HEK293 (cell line): ENCODE measurements around the gene BTD.
A peak's percentile ranks its signal among the peaks of the same experiment; 100 is the strongest.

Source experiments
- CTCF ChIA-PET: fragments of 350-600 bp; formaldehyde crosslinking; extraction: SDS; loops from one replicate; lab custom pipeline; 2021; ENCODE audit warnings: antibody characterized with exemption; lab: Yijun Ruan, JAX
- POLR2A ChIA-PET: fragments of 300-600 bp; formaldehyde crosslinking; extraction: SDS; loops from one replicate; lab custom pipeline; 2020; ENCODE audit warnings: antibody characterized with exemption, inconsistent platforms; lab: Yijun Ruan, JAX
- H3K27ac ChIP-seq: fragments of 200-500 bp; sonication (Bioruptor generic); 2 replicates; pipeline ENCODE4 v1.5.1; 2014; ENCODE audit warnings: low read depth, low read length, control low read depth, inconsistent platforms; ENCODE audit errors: extremely low read depth
- H3K36me3 ChIP-seq, 2 experiments: fragments of 200-500 bp in 1 of 2; sonication (Bioruptor generic) in 1 of 2; 1 replicate in 1 of 2; 2 replicates in 1 of 2; pipeline ENCODE4 v1.5.1; 2014 to 2017; ENCODE audit warnings: inconsistent platforms in 2 of 2, low read length in 2 of 2; ENCODE audit not compliant: control insufficient read depth in 2 of 2, insufficient read depth in 1 of 2
- H3K4me1 ChIP-seq: fragments of 200-500 bp; sonication (Bioruptor generic); 2 replicates; pipeline ENCODE4 v1.5.1; 2014; ENCODE audit warnings: mild to moderate bottlenecking, low read length, inconsistent platforms; ENCODE audit not compliant: control insufficient read depth, insufficient read depth
- H3K4me3 ChIP-seq: 2 replicates; pipeline ENCODE4 v1.5.1; 2011; ENCODE audit warnings: low read depth, mild to moderate bottlenecking, control low read depth, low read length, moderate library complexity
- H3K9me3 ChIP-seq: fragments of 200-500 bp; sonication (Bioruptor generic); 2 replicates; pipeline ENCODE4 v1.5.1; 2014; ENCODE audit warnings: low read depth, low read length, inconsistent platforms; ENCODE audit not compliant: control insufficient read depth, insufficient read depth
- IKZF3 ChIP-seq: fragments of 450-650 bp; IDR thresholded peaks from 2 replicates; pipeline ENCODE4 v1.5.0; 2018; ENCODE audit warnings: missing biosample characterization, mild to moderate bottlenecking, missing genetic modification characterization, moderate library complexity
- REPIN1 ChIP-seq: fragments of 450-650 bp; formaldehyde crosslinking; IDR thresholded peaks from 2 replicates; pipeline ENCODE4 v1.5.1; 2017; ENCODE audit warnings: missing biosample characterization, missing genetic modification characterization, low read depth
- SP2 ChIP-seq: fragments of 450-650 bp; formaldehyde crosslinking; IDR thresholded peaks from 2 replicates; pipeline ENCODE4 v1.5.1; 2016; ENCODE audit warnings: missing biosample characterization, missing genetic modification characterization
- SP3 ChIP-seq: fragments of 450-650 bp; formaldehyde crosslinking; IDR thresholded peaks from 2 replicates; pipeline ENCODE4 v1.5.1; 2016; ENCODE audit warnings: missing biosample characterization, missing genetic modification characterization
- SP7 ChIP-seq: fragments of 450-650 bp; formaldehyde crosslinking; IDR thresholded peaks from 2 replicates; pipeline ENCODE4 v1.5.1; 2016; ENCODE audit warnings: missing biosample characterization, missing genetic modification characterization
- TCF7L2 ChIP-seq: IDR thresholded peaks from 2 replicates; pipeline ENCODE4 v1.6.1; 2011; ENCODE audit warnings: low read depth, mild to moderate bottlenecking, inconsistent platforms, low read length, moderate library complexity, borderline replicate concordance
- WT1 ChIP-seq: fragments of 450-650 bp; formaldehyde crosslinking; IDR thresholded peaks from 2 replicates; pipeline ENCODE4 v1.5.1; 2016; ENCODE audit warnings: missing biosample characterization, missing genetic modification characterization
- ZBTB21 ChIP-seq: fragments of 450-650 bp; formaldehyde crosslinking; IDR thresholded peaks from 2 replicates; pipeline ENCODE4 v1.5.1; 2017; ENCODE audit warnings: missing biosample characterization, missing genetic modification characterization
- ZEB2 ChIP-seq: fragments of 450-650 bp; formaldehyde crosslinking; IDR thresholded peaks from 2 replicates; pipeline ENCODE4 v1.5.1; 2016; ENCODE audit warnings: missing biosample characterization, missing genetic modification characterization
- ZNF10 ChIP-seq: fragments of 450-650 bp; formaldehyde crosslinking; IDR thresholded peaks from 2 replicates; pipeline ENCODE4 v1.5.1; 2017; ENCODE audit warnings: missing biosample characterization, missing genetic modification characterization
- ZNF18 ChIP-seq: fragments of 450-650 bp; formaldehyde crosslinking; IDR thresholded peaks from 2 replicates; pipeline ENCODE4 v1.5.1; 2016; ENCODE audit warnings: missing biosample characterization, missing genetic modification characterization
- ZNF24 ChIP-seq: fragments of 450-650 bp; formaldehyde crosslinking; IDR thresholded peaks from 2 replicates; pipeline ENCODE4 v1.5.1; 2016; ENCODE audit warnings: missing biosample characterization, missing genetic modification characterization
- ZNF311 ChIP-seq: fragments of 450-650 bp; formaldehyde crosslinking; IDR thresholded peaks from 2 replicates; pipeline ENCODE4 v1.5.1; 2017; ENCODE audit warnings: missing biosample characterization, missing genetic modification characterization, borderline replicate concordance
- ZNF366 ChIP-seq: fragments of 450-650 bp; formaldehyde crosslinking; conservative IDR thresholded peaks from 2 replicates; pipeline ENCODE4 v1.5.1; 2016; ENCODE audit warnings: missing biosample characterization, missing genetic modification characterization
- ZNF391 ChIP-seq: fragments of 450-650 bp; formaldehyde crosslinking; IDR thresholded peaks from 2 replicates; pipeline ENCODE4 v1.5.1; 2016; ENCODE audit warnings: low read depth, missing biosample characterization, missing genetic modification characterization, borderline replicate concordance
- ZNF394 ChIP-seq: fragments of 450-650 bp; formaldehyde crosslinking; IDR thresholded peaks from 2 replicates; pipeline ENCODE4 v1.5.1; 2016; ENCODE audit warnings: missing biosample characterization, missing genetic modification characterization, mild to moderate bottlenecking, moderate library complexity, borderline replicate concordance
- ZNF423 ChIP-seq: fragments of 450-650 bp; formaldehyde crosslinking; IDR thresholded peaks from 2 replicates; pipeline ENCODE4 v1.5.1; 2016; ENCODE audit warnings: missing biosample characterization, missing genetic modification characterization
- ZNF785 ChIP-seq: fragments of 450-650 bp; formaldehyde crosslinking; IDR thresholded peaks from 2 replicates; pipeline ENCODE4 v1.5.1; 2016; ENCODE audit warnings: missing biosample characterization, missing genetic modification characterization
- ZSCAN4 ChIP-seq: fragments of 450-650 bp; formaldehyde crosslinking; IDR thresholded peaks from 2 replicates; pipeline ENCODE4 v1.5.1; 2017; ENCODE audit warnings: missing biosample characterization, missing genetic modification characterization
- TF ChIP-seq, protein P1 (sequence below): fragments of 450-650 bp; formaldehyde crosslinking; IDR thresholded peaks from 2 replicates; pipeline ENCODE4 v1.5.1; 2016; ENCODE audit warnings: missing biosample characterization, missing genetic modification characterization
- TF ChIP-seq, protein P2 (sequence below): fragments of 450-650 bp; formaldehyde crosslinking; IDR thresholded peaks from 2 replicates; pipeline ENCODE4 v1.5.1; 2016; ENCODE audit warnings: missing biosample characterization, missing genetic modification characterization, borderline replicate concordance
- TF ChIP-seq, protein P3 (sequence below): fragments of 450-650 bp; formaldehyde crosslinking; conservative IDR thresholded peaks from 2 replicates; pipeline ENCODE4 v1.5.1; 2016; ENCODE audit warnings: low read depth, missing biosample characterization, missing genetic modification characterization
- TF ChIP-seq, protein P4 (sequence below): fragments of 450-650 bp; formaldehyde crosslinking; IDR thresholded peaks from 2 replicates; pipeline ENCODE4 v1.5.1; 2017; ENCODE audit warnings: missing biosample characterization, mild to moderate bottlenecking, missing genetic modification characterization, moderate library complexity

Gene BTD

DNA sequence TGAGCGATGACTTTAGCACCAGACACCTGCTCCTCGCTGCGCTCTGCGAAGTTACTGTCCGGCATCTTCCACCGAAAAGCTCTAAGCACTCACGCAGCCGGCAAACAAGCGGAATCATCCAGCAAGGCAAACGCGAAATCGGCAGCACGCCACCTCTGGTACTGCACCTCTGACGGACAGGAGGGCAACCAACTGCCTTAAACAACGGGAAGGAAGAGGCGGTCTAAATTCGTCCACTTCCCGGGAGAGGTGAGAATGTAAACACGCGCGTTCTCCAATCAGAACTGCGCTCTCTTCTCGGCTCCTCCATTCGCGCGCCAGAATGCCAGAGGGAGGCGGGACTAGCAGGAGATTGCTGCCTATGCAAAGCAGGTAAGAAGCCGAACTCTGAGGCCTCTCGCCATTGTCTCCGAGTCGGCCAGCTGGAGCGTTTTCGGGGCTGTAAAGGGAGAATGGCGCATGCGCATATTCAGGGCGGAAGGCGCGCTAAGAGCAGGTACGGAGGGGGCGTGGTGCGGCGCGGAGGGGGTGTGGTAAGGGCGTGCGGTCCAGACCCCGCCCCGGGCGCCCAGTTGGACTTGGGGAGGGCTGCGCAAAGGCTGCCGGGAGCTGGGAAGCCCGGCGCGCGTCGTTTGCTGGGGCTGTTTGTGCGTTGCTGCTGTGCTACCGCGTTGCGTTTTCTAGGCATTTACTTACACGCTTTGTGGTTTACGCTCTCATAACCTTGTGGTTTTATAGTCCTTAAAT, at the start of gene BTD, which contains the start of gene HACL1:
TSS of gene BTD (plus strand) at position 347 of the 747 bp plus-strand sequence. CDS start 33,695 bp downstream, outside the sequence.
TSS of gene HACL1 (minus strand) at position 171 of the 747 bp plus-strand sequence. CDS start at position 65, 106 bp downstream.
- H3K4me1 ChIP-seq: no peaks in the 10 kb centered on the region
- H3K36me3 ChIP-seq: peaks cover 3 to 33% of the 10 kb centered on the region in 2 experiments
- ChIA-PET CTCF (interaction anchor here (0.6 kb wide), 2 partner anchors 195 to 269 kb away, joined by 3 read pairs; partner anchors contain the start of gene SH3BP5), POLR2A (interaction anchor here (0.5 to 1.6 kb wide), 12 partner anchors 10 to 655 kb away, joined by 3 to 17 read pairs (median 3); partner anchors contain the start of genes ANKRD28 and MRPS25)
- peak within 1 kb of the TSS; percentile 53 for H3K27ac ChIP-seq
- peak within 1 kb of the TSS; percentile 56 for H3K4me3 ChIP-seq
- H3K9me3 ChIP-seq: no peaks in the 10 kb centered on the region
- TF ChIP-seq, protein P1, sequence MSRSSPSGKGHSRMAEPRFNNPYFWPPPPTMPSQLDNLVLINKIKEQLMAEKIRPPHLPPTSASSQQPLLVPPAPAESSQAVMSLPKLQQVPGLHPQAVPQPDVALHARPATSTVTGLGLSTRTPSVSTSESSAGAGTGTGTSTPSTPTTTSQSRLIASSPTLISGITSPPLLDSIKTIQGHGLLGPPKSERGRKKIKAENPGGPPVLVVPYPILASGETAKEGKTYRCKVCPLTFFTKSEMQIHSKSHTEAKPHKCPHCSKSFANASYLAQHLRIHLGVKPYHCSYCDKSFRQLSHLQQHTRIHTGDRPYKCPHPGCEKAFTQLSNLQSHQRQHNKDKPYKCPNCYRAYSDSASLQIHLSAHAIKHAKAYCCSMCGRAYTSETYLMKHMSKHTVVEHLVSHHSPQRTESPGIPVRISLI (tag by site-specific recombination): no peak
- TF ChIP-seq ZNF18 (tag by site-specific recombination) (no peak), ZBTB21 (tag by site-specific recombination) (no peak), ZNF24 (tag by site-specific recombination) (no peak), ZNF423 (tag by site-specific recombination) (no peak), SP3 (tag by site-specific recombination) (peak; percentile 92), TCF7L2 (no peak), ZNF10 (no peak), ZNF394 (tag by site-specific recombination) (peak; percentile 41; the same call in 1 of the 2 replicates), ZEB2 (tag by site-specific recombination) (peak; percentile 85), ZNF311 (tag by site-specific recombination) (no peak), SP2 (tag by site-specific recombination) (peak; percentile 97), SP7 (peak; percentile 71), ZSCAN4 (no peak), IKZF3 (tag by site-specific recombination) (no peak), ZNF391 (tag by site-specific recombination) (no peak), ZNF366 (tag by site-specific recombination) (no peak), WT1 (tag by site-specific recombination) (no peak), ZNF785 (tag by site-specific recombination) (no peak), REPIN1 (tag by site-specific recombination) (no peak)
- TF ChIP-seq, protein P2, sequence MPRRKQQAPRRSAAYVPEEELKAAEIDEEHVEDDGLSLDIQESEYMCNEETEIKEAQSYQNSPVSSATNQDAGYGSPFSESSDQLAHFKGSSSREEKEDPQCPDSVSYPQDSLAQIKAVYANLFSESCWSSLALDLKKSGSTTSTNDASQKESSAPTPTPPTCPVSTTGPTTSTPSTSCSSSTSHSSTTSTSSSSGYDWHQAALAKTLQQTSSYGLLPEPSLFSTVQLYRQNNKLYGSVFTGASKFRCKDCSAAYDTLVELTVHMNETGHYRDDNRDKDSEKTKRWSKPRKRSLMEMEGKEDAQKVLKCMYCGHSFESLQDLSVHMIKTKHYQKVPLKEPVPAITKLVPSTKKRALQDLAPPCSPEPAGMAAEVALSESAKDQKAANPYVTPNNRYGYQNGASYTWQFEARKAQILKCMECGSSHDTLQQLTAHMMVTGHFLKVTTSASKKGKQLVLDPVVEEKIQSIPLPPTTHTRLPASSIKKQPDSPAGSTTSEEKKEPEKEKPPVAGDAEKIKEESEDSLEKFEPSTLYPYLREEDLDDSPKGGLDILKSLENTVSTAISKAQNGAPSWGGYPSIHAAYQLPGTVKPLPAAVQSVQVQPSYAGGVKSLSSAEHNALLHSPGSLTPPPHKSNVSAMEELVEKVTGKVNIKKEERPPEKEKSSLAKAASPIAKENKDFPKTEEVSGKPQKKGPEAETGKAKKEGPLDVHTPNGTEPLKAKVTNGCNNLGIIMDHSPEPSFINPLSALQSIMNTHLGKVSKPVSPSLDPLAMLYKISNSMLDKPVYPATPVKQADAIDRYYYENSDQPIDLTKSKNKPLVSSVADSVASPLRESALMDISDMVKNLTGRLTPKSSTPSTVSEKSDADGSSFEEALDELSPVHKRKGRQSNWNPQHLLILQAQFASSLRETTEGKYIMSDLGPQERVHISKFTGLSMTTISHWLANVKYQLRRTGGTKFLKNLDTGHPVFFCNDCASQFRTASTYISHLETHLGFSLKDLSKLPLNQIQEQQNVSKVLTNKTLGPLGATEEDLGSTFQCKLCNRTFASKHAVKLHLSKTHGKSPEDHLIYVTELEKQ (tag by site-specific recombination): no peak
- TF ChIP-seq, protein P3, sequence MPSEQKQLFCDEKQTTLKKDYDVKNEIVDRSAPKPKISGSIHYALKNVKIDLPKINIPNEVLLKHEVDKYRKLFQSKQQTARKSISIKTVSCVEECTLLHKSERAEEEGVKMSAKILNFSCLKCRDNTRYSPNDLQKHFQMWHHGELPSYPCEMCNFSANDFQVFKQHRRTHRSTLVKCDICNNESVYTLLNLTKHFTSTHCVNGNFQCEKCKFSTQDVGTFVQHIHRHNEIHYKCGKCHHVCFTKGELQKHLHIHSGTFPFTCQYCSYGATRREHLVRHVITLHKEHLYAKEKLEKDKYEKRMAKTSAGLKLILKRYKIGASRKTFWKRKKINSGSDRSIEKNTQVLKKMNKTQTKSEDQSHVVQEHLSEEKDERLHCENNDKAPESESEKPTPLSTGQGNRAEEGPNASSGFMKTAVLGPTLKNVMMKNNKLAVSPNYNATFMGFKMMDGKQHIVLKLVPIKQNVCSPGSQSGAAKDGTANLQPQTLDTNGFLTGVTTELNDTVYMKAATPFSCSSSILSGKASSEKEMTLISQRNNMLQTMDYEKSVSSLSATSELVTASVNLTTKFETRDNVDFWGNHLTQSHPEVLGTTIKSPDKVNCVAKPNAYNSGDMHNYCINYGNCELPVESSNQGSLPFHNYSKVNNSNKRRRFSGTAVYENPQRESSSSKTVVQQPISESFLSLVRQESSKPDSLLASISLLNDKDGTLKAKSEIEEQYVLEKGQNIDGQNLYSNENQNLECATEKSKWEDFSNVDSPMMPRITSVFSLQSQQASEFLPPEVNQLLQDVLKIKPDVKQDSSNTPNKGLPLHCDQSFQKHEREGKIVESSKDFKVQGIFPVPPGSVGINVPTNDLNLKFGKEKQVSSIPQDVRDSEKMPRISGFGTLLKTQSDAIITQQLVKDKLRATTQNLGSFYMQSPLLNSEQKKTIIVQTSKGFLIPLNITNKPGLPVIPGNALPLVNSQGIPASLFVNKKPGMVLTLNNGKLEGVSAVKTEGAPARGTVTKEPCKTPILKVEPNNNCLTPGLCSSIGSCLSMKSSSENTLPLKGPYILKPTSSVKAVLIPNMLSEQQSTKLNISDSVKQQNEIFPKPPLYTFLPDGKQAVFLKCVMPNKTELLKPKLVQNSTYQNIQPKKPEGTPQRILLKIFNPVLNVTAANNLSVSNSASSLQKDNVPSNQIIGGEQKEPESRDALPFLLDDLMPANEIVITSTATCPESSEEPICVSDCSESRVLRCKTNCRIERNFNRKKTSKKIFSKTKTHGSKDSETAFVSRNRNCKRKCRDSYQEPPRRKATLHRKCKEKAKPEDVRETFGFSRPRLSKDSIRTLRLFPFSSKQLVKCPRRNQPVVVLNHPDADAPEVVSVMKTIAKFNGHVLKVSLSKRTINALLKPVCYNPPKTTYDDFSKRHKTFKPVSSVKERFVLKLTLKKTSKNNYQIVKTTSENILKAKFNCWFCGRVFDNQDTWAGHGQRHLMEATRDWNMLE (tag by site-specific recombination): peak; percentile 66
- TF ChIP-seq, protein P4, sequence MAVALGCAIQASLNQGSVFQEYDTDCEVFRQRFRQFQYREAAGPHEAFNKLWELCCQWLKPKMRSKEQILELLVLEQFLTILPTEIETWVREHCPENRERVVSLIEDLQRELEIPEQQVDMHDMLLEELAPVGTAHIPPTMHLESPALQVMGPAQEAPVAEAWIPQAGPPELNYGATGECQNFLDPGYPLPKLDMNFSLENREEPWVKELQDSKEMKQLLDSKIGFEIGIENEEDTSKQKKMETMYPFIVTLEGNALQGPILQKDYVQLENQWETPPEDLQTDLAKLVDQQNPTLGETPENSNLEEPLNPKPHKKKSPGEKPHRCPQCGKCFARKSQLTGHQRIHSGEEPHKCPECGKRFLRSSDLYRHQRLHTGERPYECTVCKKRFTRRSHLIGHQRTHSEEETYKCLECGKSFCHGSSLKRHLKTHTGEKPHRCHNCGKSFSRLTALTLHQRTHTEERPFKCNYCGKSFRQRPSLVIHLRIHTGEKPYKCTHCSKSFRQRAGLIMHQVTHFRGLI (tag by site-specific recombination): peak; percentile 45; the same call in 1 of the 2 replicates
